Mammary epithelial cell (primary cell): ENCODE results near the gene TBX15.

ENCODE experiments used
- CTCF ChIP-seq, 2 donors: IDR thresholded peaks in 1 of 2; conservative IDR thresholded peaks in 1 of 2; 2 replicates each; pipeline ENCODE4 v1.5.1; 2011 to 2012; ENCODE audit warnings: inconsistent platforms in 2 of 2, low read length in 2 of 2, mild to moderate bottlenecking in 2 of 2, control low read depth in 1 of 2, low read depth in 1 of 2; ENCODE audit not compliant: insufficient read depth in 1 of 2; ENCODE audit errors: extremely low read depth in 1 of 2
- EZH2 ChIP-seq: IDR thresholded peaks from 2 replicates; pipeline ENCODE4 v1.6.1; 2012; ENCODE audit warnings: low read length, inconsistent platforms, borderline replicate concordance

GRCh38 chr1:118948846-118949245 lies 39.3 kb downstream of the TBX15 start:
- TF ChIP-seq CTCF (conservative IDR thresholded peaks at IDR 0.05 in 1 of 2, IDR thresholded peaks at IDR 0.05 in 1 of 2; ENCODE audit: extremely low read depth in 1 of 2, insufficient read depth in 1 of 2, low read depth in 1 of 2, low read length in 2 of 2), result no peak
- no peak for TF ChIP-seq EZH2
